Lung (tissue), 12 donors: Measurements from ENCODE around the gene CYB561D1. TPM values are rescaled to one million over a fixed set of nuclear protein-coding genes. Genes with fewer than 3 reads are reported as not detected.

Experiments
- ATAC-seq: fragments of 200-7000 bp; cut with Tn5 transposase; one replicate; pipeline ENCODE4 v1.9.1; 2020; ENCODE audit warnings: moderate number of reproducible peaks; ENCODE audit not compliant: insufficient read depth, low FRiP score
- DNase-seq, 3 donors: peaks; one replicate each; pipeline ENCODE4 v3.0.0-alpha.2; 2013 to 2017
- H3K27ac ChIP-seq, 2 donors: one replicate each; pipeline ENCODE4 v1.5.1; 2013; ENCODE audit warnings: mild to moderate bottlenecking in 2 of 2, moderate library complexity in 2 of 2, control low read depth in 1 of 2, inconsistent platforms in 1 of 2, low read depth in 1 of 2, low read length in 1 of 2
- H3K27me3 ChIP-seq, 3 donors: one replicate each; pipeline ENCODE4 v1.5.1; 2013; ENCODE audit warnings: low read length in 2 of 3; ENCODE audit not compliant: control insufficient read depth in 3 of 3, insufficient read depth in 3 of 3
- H3K36me3 ChIP-seq, 4 donors: one replicate each; pipeline ENCODE4 v1.5.1; 2013; ENCODE audit warnings: low read length in 4 of 4, mild to moderate bottlenecking in 1 of 4, moderate library complexity in 1 of 4; ENCODE audit not compliant: control insufficient read depth in 4 of 4, insufficient read depth in 4 of 4
- H3K4me1 ChIP-seq, 5 donors: one replicate each; pipeline ENCODE4 v1.5.1; 2013; ENCODE audit warnings: low read length in 5 of 5, mild to moderate bottlenecking in 2 of 5, moderate library complexity in 1 of 5; ENCODE audit not compliant: control insufficient read depth in 5 of 5, insufficient read depth in 5 of 5
- H3K4me3 ChIP-seq: one replicate; pipeline ENCODE4 v1.5.1; 2013; ENCODE audit warnings: mild to moderate bottlenecking, control low read depth, moderate library complexity
- H3K9ac ChIP-seq, 2 donors: one replicate each; pipeline ENCODE4 v1.5.1; 2013; ENCODE audit warnings: low read length in 2 of 2, control low read depth in 1 of 2; ENCODE audit not compliant: insufficient read depth in 1 of 2
- H3K9me3 ChIP-seq, 4 donors: one replicate each; pipeline ENCODE4 v1.5.1; 2013; ENCODE audit warnings: low read length in 3 of 4, mild to moderate bottlenecking in 1 of 4, moderate library complexity in 1 of 4; ENCODE audit not compliant: control insufficient read depth in 4 of 4, insufficient read depth in 3 of 4
- CTCF ChIP-seq: IDR thresholded peaks from 2 replicates; pipeline ENCODE4 v1.5.1; 2012; ENCODE audit warnings: mild to moderate bottlenecking; ENCODE audit errors: control extremely low read depth, extremely low read depth
- whole genome bisulfite sequencing, 2 donors: extraction: QIAGEN DNeasy Blood & Tissue Kit; methylation state at CpG; one replicate each; pipeline ENCODE4 v1.1.7; 2013; 5-methylcytosine and 5-hydroxymethylcytosine counted together
- polyA plus RNA-seq, 2 donors: library from polyadenylated mRNA; stranded (reverse); fragments of 200-250 nt; gene quantifications; one replicate each; pipeline ENCODE4 v1.2.1, GENCODE V29; 2013
- total RNA-seq, 2 donors: library from RNA; depleted of rRNA in 1 of 2; stranded (reverse); fragments of >200 nt in 1 of 2; gene quantifications; one replicate each; pipeline ENCODE4 v1.2.1, GENCODE V29; 2014 to 2021
- donor health status: control.
- donor health status: control.
- donor health status: Bipolar disorder and iron deficiency.
- donor health status: healthy.
- donor health status: DM: yes; HTN: yes; CAD: no.

CYB561D1 gene
- total and polyA plus RNA-seq, 4 donors: 3.4 to 13.6 (median 6.2) TPM

GRCh38 chr1:109542657-109543056 lies 48.8 kb downstream of the CYB561D1 start:
- WGBS, 2 donors: 88% methylated on average over 10 of the region's 10 CpGs

GRCh38 chr1:109543283-109543987 lies 49.5 kb downstream of the CYB561D1 start:
- H3K4me1 ChIP-seq: peaks cover 0 to 16% (median 11%) of the 10 kb centered on the region in 5 donors
- no peak for DNase-seq
- no peak overlapping the region for H3K9ac ChIP-seq
- H3K9me3 ChIP-seq: no peaks in the 10 kb centered on the region
- no peak for ATAC-seq
- no peak overlapping the region for H3K27ac ChIP-seq
- no peak overlapping the region for H3K4me3 ChIP-seq
- TF ChIP-seq CTCF: no peak
- 89% methylated on average over 24 of the region's 24 CpGs for WGBS, 2 donors
- no peaks in the 10 kb centered on the region for H3K36me3 ChIP-seq
- peaks cover 0 to 3% (median 0%) of the 10 kb centered on the region in 3 donors for H3K27me3 ChIP-seq

More at GRCh38 chr1:109542657-109543056, 48.8 kb downstream of the CYB561D1 start:
- H3K36me3 ChIP-seq: no peaks in the 10 kb centered on the region
- DNase-seq (no peak), ATAC-seq (no peak)
- TF ChIP-seq CTCF: no peak
- no peak overlapping the region for H3K27ac ChIP-seq
- H3K27me3 ChIP-seq: peaks cover 0 to 3% (median 0%) of the 10 kb centered on the region in 3 donors
- no peaks in the 10 kb centered on the region for H3K9me3 ChIP-seq
- no peak overlapping the region for H3K9ac ChIP-seq
- peaks cover 0 to 13% (median 10%) of the 10 kb centered on the region in 5 donors for H3K4me1 ChIP-seq
- H3K4me3 ChIP-seq: no peak overlapping the region

GRCh38 chr1:109543988-109544735 lies 50.3 kb downstream of the CYB561D1 start:
- Histone ChIP-seq H3K27me3 (peaks cover 0 to 3% (median 0%) of the 10 kb centered on the region in 3 donors), H3K9ac (no peak overlapping the region), H3K4me1 (peaks cover 0 to 16% (median 11%) of the 10 kb centered on the region in 5 donors), H3K27ac (no peak overlapping the region), H3K4me3 (no peak overlapping the region), H3K9me3 (no peaks in the 10 kb centered on the region), H3K36me3 (peaks cover 0 to 3% (median 0%) of the 10 kb centered on the region in 4 donors)
- WGBS, 2 donors: 74 to 87% methylated on average over 14 of the region's 14 CpGs
- DNase-seq: no peak
- TF ChIP-seq CTCF: no peak
- no peak for ATAC-seq
